ENCODE measurements around the gene TPP2.

The TPP2 gene

DNA sequence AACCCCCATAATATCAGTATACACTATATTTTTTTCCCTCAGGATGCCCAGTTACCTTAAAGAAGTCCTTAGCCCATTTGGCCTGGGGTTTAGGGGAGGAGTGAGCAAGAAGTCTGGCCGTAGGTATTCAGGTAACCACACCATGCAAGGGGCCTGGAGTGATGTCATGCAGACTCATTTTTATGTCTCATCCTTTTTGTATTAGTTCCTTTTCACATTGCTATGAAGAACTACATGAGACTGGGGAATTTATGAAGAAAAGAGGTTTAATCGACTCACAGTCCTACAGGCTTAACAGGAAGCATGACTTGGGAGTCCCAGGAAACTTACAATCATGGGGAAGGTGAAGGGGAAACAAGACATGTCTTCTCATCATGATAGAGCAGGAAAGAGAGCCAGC lies 12.2 kb downstream of the TPP2 start:
- TF ChIP-seq, protein P1, sequence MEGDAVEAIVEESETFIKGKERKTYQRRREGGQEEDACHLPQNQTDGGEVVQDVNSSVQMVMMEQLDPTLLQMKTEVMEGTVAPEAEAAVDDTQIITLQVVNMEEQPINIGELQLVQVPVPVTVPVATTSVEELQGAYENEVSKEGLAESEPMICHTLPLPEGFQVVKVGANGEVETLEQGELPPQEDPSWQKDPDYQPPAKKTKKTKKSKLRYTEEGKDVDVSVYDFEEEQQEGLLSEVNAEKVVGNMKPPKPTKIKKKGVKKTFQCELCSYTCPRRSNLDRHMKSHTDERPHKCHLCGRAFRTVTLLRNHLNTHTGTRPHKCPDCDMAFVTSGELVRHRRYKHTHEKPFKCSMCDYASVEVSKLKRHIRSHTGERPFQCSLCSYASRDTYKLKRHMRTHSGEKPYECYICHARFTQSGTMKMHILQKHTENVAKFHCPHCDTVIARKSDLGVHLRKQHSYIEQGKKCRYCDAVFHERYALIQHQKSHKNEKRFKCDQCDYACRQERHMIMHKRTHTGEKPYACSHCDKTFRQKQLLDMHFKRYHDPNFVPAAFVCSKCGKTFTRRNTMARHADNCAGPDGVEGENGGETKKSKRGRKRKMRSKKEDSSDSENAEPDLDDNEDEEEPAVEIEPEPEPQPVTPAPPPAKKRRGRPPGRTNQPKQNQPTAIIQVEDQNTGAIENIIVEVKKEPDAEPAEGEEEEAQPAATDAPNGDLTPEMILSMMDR (IDR thresholded peaks at IDR 0.05; ENCODE audit: low read depth, low read length) = no peak
- DNase-seq (ENCODE audit: low read depth in 2 of 2) = no peak
- H3K4me3 ChIP-seq (replicated peaks in 1 of 2; ENCODE audit: low read depth in 2 of 2, low read length in 2 of 2) = no peak overlapping the region

DNA sequence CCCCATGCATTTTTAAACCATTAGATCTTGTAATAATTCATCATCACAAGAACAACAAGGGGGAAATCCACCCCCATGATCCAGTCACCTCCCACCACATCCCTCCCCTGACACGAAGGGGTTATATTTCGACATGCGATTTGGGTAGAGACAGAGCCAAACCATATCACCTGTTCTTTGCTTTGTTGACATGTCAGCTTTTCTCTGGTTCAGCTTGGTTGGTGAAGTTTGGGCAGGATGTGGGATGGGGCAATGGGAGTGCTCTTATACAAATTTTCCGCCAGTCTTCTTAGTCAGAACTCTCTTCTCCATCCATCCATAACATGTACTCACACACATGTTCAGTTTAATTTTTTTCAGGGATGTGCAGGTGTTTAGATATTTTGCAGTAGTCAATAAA lies 12.9 kb downstream of the TPP2 start:
- DNase-seq (ENCODE audit: low read depth in 2 of 2) = no peak
- TF ChIP-seq, protein P1 (IDR thresholded peaks at IDR 0.05; ENCODE audit: low read depth, low read length) = no peak
- H3K4me3 ChIP-seq (replicated peaks in 1 of 2; ENCODE audit: low read depth in 2 of 2, low read length in 2 of 2) = no peak overlapping the region

DNA sequence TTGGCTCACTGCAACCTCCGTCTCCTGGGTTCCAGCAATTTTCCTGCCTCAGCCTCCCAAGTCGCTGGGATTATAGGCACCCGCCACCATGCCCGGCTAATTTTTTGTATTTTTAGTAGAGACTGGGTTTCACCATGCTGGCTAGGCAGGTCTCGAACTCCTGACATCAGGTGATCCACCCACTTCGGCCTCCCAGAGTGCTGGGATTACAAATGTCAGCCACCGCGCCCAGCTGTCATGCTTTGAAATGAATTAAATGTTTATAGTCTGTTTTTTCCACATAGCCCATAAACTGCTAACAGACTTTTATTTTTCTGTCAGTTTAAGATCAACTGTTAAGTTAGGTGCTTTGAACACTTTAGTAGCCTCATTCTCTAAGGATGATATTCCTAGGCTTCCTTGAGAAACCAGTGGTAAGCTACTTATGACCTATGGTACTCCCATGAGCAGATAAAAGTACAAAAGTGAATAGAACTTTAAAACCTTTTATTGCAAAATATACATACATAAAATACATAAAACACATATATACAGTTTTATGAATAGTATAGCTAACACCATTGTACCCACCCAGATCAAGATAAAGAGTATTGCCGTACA lies 13.6 kb downstream of the TPP2 start:
- no peak for DNase-seq (ENCODE audit: low read depth in 2 of 2)
- TF ChIP-seq, protein P1 (IDR thresholded peaks at IDR 0.05; ENCODE audit: low read depth, low read length) = no peak
- H3K4me3 ChIP-seq (replicated peaks in 1 of 2; ENCODE audit: low read depth in 2 of 2, low read length in 2 of 2) = no peak overlapping the region

DNA sequence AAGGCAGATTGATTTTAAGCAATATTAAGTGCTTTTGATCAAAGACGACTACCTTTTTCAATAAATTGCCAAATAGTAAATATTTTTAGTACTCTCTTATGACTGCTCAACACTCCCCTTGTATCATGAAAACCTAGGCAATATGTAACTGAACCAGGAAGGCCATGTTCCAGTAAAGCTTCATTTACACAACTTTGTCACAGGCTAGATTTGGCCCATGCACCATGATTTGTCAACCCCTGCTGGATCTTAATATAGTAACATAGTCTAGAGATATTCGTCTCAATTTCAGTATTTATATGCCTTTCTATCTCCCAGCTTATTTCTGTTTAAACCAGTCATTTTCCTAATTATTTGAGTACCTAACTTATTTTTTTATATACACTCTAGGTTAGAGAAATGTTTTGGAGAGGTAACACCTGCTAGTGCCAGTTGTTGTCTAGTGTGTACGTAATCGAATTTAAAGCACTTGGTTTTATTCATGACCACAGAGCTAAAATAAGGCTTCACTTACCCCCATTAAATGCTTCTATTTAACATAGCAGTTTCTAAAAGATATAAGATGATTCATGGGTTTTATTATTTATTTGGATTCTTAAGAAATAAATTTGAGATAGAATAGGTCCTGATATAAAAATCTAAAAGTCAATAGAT lies 21.0 kb downstream of the TPP2 start:
- H3K4me3 ChIP-seq (replicated peaks in 1 of 2; ENCODE audit: low read depth in 2 of 2, low read length in 2 of 2) = no peak overlapping the region
- DNase-seq (ENCODE audit: low read depth in 2 of 2) = no peak
- TF ChIP-seq, protein P1 (IDR thresholded peaks at IDR 0.05; ENCODE audit: low read depth, low read length) = no peak

DNA sequence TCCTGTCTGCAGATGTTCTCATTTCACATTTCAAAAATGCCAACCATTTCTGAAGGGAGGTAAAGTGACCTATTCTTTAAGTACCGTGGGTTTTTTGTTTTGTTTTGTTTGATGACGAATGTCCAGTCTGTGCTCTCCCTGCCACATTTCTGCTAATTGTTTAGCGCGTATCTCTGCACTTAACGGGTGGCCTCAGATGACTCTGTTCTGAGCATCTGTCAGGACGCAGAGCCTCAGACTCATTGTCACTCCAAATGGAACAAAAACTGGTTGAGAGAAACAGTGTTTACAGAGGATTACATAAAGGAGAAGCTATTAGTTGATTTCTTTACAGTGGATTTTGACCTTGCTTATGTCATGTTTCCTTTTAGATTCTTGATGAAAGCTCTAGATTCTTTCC lies 23.7 kb downstream of the TPP2 start:
- no peak overlapping the region for H3K4me3 ChIP-seq (replicated peaks in 1 of 2; ENCODE audit: low read depth in 2 of 2, low read length in 2 of 2)
- DNase-seq (ENCODE audit: low read depth in 2 of 2) = no peak
- TF ChIP-seq, protein P1 (IDR thresholded peaks at IDR 0.05; ENCODE audit: low read depth, low read length) = no peak

DNA sequence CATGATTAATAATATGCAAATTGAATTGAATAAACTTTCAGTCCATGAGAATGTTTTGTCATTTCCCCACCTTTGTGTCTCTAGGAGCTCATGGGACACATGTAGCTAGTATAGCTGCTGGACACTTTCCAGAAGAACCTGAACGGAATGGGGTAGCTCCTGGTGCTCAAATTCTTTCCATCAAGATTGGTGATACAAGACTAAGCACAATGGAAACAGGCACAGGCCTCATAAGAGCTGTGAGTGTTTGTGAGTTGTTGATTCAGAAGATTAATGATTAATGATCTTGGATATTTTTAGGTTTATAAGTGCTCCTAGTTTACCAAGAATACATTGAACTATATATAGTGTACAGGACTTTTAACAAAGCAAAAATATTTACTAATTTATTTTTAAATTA lies 30.1 kb downstream of the TPP2 start:
- DNase-seq (ENCODE audit: low read depth in 2 of 2) = no peak

More for the DNA sequence above, 30.1 kb downstream of the TPP2 start:
- TF ChIP-seq, protein P1 (IDR thresholded peaks at IDR 0.05; ENCODE audit: low read depth, low read length) = no peak
- no peak overlapping the region for H3K4me3 ChIP-seq (replicated peaks in 1 of 2; ENCODE audit: low read depth in 2 of 2, low read length in 2 of 2)

All from cardiac fibroblast (primary cell).